ENCODE measurements around the gene S100A1. TPM values are rescaled to one million over a fixed set of nuclear protein-coding genes. Genes with fewer than 3 reads are reported as not detected.

Gene S100A1
- polyA plus RNA-seq, 1 of the 3 experiments (the other 2 are of a cell fraction), result 0.18 TPM

DNA sequence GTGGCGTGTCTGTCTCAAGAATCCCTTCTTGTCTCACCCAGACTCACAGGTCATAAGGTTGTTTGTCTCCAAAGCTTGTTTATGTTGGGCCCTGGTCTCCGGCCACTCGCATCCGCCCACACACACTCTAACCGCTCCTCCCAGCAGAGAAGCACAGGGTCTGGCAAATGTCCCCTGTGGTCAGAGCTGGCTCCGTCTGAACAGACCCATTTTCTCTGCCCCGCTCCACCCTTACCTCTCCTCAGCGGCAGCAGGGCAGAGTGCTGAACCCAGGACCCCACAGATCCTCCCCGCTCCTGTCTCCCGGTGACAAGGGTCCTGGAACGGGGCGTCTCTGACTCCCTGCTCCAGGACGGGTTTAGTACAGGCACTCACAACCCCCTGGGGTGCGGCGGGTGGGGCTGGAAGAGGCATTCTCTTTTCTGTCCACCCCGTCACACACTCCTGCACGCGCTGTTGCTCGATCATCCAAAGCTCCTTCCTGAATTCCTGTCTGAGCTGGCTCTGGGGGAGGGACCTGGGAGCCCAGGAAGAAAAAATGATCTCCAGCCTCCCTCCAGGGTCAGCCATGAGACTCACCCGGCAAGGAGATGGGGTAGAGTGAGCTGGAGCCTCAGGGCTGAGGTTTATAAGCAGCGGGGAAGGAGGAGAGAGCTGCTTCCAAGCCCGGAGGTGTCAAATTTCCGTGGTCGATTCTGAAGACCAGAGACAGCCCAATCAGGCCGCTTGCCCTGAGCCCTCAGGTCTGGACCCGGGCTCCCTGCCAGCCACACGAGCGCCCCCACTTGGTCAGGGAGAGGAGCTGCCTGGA lies 1.1 kb upstream of the S100A1 start, which contains the start of gene S100A13:
S100A13 (minus strand) TSS at position 602 of the 811 bp plus-strand sequence. CDS start 1,033 bp downstream, outside the sequence.
- no peaks in the 10 kb centered on the region for H3K9me2 ChIP-seq
- no peak within 1 kb of the TSS for H3K27ac ChIP-seq (ENCODE audit: low read depth in 2 of 2, low read length in 1 of 2)
- CTCF ChIA-PET, result interaction anchor here (1.2 to 8.3 kb wide), 3 partner anchors 11 to 116 kb away, joined by 6 to 62 read pairs (median 13); partner anchors contain the start of genes S100A14 and S100A16
- no peaks in the 10 kb centered on the region for H3K79me2 ChIP-seq (ENCODE audit: insufficient read depth)
- no peaks in the 10 kb centered on the region for H4K20me1 ChIP-seq (ENCODE audit: insufficient read depth)
- TF ChIP-seq, protein P1, sequence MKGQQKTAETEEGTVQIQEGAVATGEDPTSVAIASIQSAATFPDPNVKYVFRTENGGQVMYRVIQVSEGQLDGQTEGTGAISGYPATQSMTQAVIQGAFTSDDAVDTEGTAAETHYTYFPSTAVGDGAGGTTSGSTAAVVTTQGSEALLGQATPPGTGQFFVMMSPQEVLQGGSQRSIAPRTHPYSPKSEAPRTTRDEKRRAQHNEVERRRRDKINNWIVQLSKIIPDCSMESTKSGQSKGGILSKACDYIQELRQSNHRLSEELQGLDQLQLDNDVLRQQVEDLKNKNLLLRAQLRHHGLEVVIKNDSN (IDR thresholded peaks at IDR 0.05; ENCODE audit: borderline replicate concordance, low read depth), result no peak
- TF ChIP-seq, protein P2, sequence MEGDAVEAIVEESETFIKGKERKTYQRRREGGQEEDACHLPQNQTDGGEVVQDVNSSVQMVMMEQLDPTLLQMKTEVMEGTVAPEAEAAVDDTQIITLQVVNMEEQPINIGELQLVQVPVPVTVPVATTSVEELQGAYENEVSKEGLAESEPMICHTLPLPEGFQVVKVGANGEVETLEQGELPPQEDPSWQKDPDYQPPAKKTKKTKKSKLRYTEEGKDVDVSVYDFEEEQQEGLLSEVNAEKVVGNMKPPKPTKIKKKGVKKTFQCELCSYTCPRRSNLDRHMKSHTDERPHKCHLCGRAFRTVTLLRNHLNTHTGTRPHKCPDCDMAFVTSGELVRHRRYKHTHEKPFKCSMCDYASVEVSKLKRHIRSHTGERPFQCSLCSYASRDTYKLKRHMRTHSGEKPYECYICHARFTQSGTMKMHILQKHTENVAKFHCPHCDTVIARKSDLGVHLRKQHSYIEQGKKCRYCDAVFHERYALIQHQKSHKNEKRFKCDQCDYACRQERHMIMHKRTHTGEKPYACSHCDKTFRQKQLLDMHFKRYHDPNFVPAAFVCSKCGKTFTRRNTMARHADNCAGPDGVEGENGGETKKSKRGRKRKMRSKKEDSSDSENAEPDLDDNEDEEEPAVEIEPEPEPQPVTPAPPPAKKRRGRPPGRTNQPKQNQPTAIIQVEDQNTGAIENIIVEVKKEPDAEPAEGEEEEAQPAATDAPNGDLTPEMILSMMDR (IDR thresholded peaks at IDR 0.05), result peak; percentile 40; the same call in 1 of the 2 replicates
- DNase-seq, result no peak
- POLR2A ChIA-PET, result interaction anchor here (0.8 kb wide), 1 partner anchor 130 kb away, joined by 3 read pairs; no protein-coding TSS in a partner anchor
- peaks cover 8% of the 10 kb centered on the region for H3F3A ChIP-seq (replicated peaks; ENCODE audit: insufficient read depth)
- no peak within 1 kb of the TSS for H3K9ac ChIP-seq
- H3K36me3 ChIP-seq (replicated peaks in 1 of 2; ENCODE audit: control insufficient read depth in 1 of 2, insufficient read depth in 2 of 2, low read length in 1 of 2), result no peaks in the 10 kb centered on the region
- 68% methylated on average over 26 of the region's 28 CpGs for WGBS (ENCODE audit: low lambda C conversion rate)
- H3K4me2 ChIP-seq, result no peak within 1 kb of the TSS
- no peaks in the 10 kb centered on the region for H3K9me3 ChIP-seq
- peaks cover 10 to 11% of the 10 kb centered on the region in 2 experiments; a peak in 2 of 4 replicates for H3K4me1 ChIP-seq (ENCODE audit: control insufficient read depth in 1 of 2, insufficient read depth in 2 of 2, low read depth in 1 of 2, low read length in 1 of 2)
- H2AFZ ChIP-seq (ENCODE audit: low read depth), result no peak within 1 kb of the TSS
- H3K4me3 ChIP-seq (ENCODE audit: low read depth in 2 of 2, low read length in 1 of 2), result peak within 1 kb of the TSS in 1 of 2 experiments; percentile 43; a peak in 1 of 4 replicates
- H3K27me3 ChIP-seq (ENCODE audit: insufficient read depth), result no peaks in the 10 kb centered on the region

DNA sequence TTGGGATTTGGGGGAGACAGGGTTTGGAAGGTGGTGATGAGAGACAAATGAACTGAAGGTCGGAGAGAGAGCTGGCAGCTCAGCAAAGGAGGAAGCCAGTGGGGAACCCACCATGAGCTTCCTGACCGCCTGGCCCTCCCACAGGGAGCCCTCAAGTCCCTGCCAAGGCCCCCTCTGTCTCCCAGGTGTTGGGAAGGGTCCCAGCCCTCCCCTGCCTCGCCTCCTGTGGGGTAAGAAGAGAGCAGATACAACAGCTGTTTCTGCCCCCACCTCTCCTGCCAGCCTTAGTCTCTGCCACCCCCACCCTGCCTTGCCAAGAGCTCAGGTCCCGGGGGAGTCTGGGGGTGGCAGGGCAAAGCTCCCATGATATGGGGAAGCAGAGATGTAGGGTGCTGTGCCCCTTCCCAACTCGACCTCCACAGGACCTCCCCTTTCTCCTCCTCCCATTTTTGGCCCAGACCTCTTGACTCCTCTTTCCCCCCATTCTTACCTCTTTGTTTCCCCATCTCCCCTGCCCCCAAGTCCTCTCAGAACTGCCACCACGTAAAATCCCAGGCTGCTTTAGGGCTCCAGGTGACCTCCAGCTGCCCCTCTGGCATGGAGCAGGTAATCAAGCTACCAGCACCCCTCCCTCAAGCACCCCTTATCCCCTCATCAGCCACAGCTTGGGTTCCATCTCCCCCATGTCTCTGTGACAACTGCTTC lies 556 bp downstream of the S100A1 start:
- H3K9me3 ChIP-seq, result no peaks in the 10 kb centered on the region
- ChIA-PET CTCF (interaction anchor here (0.6 to 8.3 kb wide), 3 partner anchors 13 to 118 kb away, joined by 3 to 62 read pairs (median 13); partner anchors contain the start of genes S100A14 and S100A16), POLR2A (no interaction called here)
- H3K9ac ChIP-seq, result no peak overlapping the region
- peaks cover 10 to 11% of the 10 kb centered on the region in 2 experiments; a peak in 2 of 4 replicates for H3K4me1 ChIP-seq (ENCODE audit: control insufficient read depth in 1 of 2, insufficient read depth in 2 of 2, low read depth in 1 of 2, low read length in 1 of 2)
- peaks cover 12% of the 10 kb centered on the region for H3F3A ChIP-seq (replicated peaks; ENCODE audit: insufficient read depth)
- H3K27ac ChIP-seq (ENCODE audit: low read depth in 2 of 2, low read length in 1 of 2), result no peak overlapping the region
- H3K36me3 ChIP-seq (replicated peaks in 1 of 2; ENCODE audit: control insufficient read depth in 1 of 2, insufficient read depth in 2 of 2, low read length in 1 of 2), result no peaks in the 10 kb centered on the region
- TF ChIP-seq TEAD4 (IDR thresholded peaks at IDR 0.05; ENCODE audit: borderline replicate concordance, insufficient read depth) (no peak), FOXM1 (IDR thresholded peaks at IDR 0.05; ENCODE audit: low read depth) (no peak), TCF12 (IDR thresholded peaks at IDR 0.05) (no peak), YY1 (IDR thresholded peaks at IDR 0.05; ENCODE audit: low read depth) (no peak), CHD2 (IDR thresholded peaks at IDR 0.05; ENCODE audit: low read length, partially characterized antibody) (no peak), EZH2phosphoT487 (IDR thresholded peaks at IDR 0.05; ENCODE audit: borderline replicate concordance, low read depth) (no peak), JUND (IDR thresholded peaks at IDR 0.05) (no peak), RXRA (IDR thresholded peaks at IDR 0.05; ENCODE audit: borderline replicate concordance, low read depth) (no peak)
- TF ChIP-seq, protein P2 (IDR thresholded peaks at IDR 0.05), result no peak
- TF ChIP-seq, protein P3, sequence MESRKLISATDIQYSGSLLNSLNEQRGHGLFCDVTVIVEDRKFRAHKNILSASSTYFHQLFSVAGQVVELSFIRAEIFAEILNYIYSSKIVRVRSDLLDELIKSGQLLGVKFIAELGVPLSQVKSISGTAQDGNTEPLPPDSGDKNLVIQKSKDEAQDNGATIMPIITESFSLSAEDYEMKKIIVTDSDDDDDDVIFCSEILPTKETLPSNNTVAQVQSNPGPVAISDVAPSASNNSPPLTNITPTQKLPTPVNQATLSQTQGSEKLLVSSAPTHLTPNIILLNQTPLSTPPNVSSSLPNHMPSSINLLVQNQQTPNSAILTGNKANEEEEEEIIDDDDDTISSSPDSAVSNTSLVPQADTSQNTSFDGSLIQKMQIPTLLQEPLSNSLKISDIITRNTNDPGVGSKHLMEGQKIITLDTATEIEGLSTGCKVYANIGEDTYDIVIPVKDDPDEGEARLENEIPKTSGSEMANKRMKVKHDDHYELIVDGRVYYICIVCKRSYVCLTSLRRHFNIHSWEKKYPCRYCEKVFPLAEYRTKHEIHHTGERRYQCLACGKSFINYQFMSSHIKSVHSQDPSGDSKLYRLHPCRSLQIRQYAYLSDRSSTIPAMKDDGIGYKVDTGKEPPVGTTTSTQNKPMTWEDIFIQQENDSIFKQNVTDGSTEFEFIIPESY (IDR thresholded peaks at IDR 0.05; ENCODE audit: borderline replicate concordance, low read depth), result no peak
- H2AFZ ChIP-seq (ENCODE audit: low read depth), result no peak overlapping the region
- no peak overlapping the region for H3K4me2 ChIP-seq
- WGBS (ENCODE audit: low lambda C conversion rate), result 82% methylated on average over 6 of the region's 6 CpGs
- H4K20me1 ChIP-seq (ENCODE audit: insufficient read depth), result no peaks in the 10 kb centered on the region
- H3K9me2 ChIP-seq, result no peaks in the 10 kb centered on the region
- peaks cover 4% of the 10 kb centered on the region; the same call in 1 of the 2 replicates for H3K79me2 ChIP-seq (ENCODE audit: insufficient read depth)
- H3K27me3 ChIP-seq (ENCODE audit: insufficient read depth), result no peaks in the 10 kb centered on the region
- H3K4me3 ChIP-seq (ENCODE audit: low read depth in 2 of 2, low read length in 1 of 2), result no peak overlapping the region
- no peak for DNase-seq
